ENCODE data around the gene TTC16.
A peak's percentile ranks its signal among the peaks of the same experiment; 100 is the strongest.

Gene TTC16

DNA sequence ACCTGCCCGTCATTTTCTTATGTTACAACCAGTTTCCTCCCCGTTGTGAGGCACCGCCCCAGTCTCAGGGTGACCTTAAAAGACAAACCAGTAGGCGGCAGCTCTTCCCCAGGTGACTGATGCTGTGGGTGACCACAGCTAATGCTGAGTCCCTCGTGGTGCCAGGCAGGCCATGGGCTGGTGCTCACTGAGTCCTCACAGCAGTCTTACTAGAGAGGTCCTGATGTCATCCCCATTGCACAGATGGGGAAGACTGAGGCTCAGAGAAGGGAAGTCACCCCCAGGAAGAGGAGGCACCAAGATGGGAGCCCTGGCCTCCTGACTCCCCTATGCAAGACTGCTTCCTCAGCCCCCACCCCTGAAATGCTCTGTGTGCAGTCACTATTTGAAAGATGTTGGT, 8.1 kb upstream of the TTC16 start:
- Mint-ChIP-seq H3K9me3 (peaks cover 3% of the 10 kb centered on the region), H3K36me3 (ENCODE audit: low read depth) (no peaks in the 10 kb centered on the region), H3K4me3 (no peak overlapping the region), H3K4me1 (ENCODE audit: low read depth) (peaks cover 20% of the 10 kb centered on the region), H3K27ac (no peak overlapping the region), H3K27me3 (ENCODE audit: low read depth) (no peaks in the 10 kb centered on the region)
- peak; percentile 12 for DNase-seq (ENCODE audit: low spot score)

DNA sequence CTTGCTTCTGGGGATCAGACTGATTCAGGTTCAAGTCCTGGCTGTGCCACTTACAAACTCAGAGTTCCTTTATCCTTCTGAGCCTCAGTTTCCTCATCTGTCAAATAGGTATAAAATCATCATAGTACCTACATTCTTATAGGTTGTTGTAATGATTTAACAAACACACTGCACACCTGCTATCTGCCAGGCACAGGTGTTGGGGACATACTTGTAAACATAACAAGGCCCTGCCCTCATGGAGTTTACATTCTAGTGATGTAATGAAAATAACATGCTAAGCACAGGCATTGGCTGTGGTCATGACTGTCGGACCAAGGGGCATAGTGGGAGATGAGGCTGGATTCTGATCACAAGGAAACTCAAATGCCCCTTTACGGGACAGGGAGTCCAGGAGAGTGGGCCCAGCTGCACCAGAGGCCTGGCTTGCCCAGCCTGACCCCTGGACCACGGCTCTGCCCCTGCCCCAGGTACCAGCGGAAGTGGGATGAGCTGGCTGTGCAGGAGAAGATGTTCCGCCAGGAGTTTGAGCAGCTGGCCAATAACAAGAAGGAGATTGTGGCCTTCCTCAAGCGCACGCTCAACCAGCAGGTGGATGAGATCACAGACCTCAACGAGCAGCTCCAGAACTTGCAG, 6.8 kb upstream of the TTC16 start:
- no peak overlapping the region for H3K4me3 Mint-ChIP-seq
- peaks cover 20% of the 10 kb centered on the region for H3K4me1 Mint-ChIP-seq (ENCODE audit: low read depth)
- H3K36me3 Mint-ChIP-seq (ENCODE audit: low read depth) = no peaks in the 10 kb centered on the region
- no peak for DNase-seq (ENCODE audit: low spot score)
- peaks cover 3% of the 10 kb centered on the region for H3K9me3 Mint-ChIP-seq
- H3K27ac Mint-ChIP-seq = no peak overlapping the region
- H3K27me3 Mint-ChIP-seq (ENCODE audit: low read depth) = no peaks in the 10 kb centered on the region

DNA sequence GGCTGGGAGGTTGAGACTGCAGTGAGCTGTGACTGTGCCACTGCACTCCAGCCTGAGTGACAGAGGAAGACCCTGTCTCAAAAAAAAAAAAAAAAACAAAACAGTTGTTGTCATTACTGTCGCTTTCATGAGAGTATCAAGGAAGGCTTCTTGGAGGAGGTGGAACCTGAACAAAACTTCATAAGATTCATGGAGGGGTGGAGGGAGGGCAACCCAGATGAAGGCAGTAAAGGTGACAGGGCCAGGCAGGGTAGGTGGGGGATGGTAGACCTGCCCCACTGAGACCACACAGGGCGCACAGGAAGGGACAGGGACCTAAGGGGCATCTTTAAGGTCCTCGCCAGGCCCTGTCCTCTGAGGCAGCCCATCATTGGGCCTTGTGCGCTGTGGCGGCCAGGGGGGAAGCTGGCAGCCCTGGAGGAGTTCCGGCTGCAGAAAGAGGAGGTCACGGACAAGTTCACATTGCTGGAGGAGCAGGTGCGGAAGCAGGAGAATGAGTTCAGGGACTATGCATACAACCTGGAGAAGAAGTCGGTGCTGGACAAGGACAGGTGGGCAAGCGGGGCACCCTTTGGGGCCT, 5.6 kb upstream of the TTC16 start:
- peak overlapping the region; percentile 34 for H3K27ac Mint-ChIP-seq
- no peaks in the 10 kb centered on the region for H3K27me3 Mint-ChIP-seq (ENCODE audit: low read depth)
- peaks cover 3% of the 10 kb centered on the region for H3K9me3 Mint-ChIP-seq
- no peaks in the 10 kb centered on the region for H3K36me3 Mint-ChIP-seq (ENCODE audit: low read depth)
- H3K4me3 Mint-ChIP-seq = no peak overlapping the region
- DNase-seq (ENCODE audit: low spot score) = no peak
- peaks cover 20% of the 10 kb centered on the region for H3K4me1 Mint-ChIP-seq (ENCODE audit: low read depth)

DNA sequence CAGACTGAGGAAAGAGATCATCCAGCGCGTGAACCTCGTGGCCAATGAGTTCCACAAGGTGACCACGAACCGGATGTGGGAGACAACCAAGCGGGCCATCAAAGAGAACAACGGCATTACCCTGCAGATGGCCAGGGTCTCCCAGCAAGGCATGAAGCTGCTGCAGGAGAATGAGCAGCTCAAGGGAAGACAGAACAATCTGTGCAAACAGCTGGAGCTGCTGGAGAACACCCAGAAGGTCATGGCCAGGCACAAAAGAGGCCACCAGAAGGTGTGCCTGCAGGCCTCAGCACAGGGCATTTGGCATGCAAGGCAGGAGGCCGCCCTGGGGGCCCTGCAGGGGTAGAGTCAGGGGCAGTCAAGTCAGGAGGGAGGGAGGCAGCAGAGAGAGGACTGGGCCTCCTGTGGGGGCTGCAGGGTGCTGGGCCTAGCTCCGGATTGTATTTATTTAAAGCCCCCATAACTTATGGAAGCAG, 4.6 kb upstream of the TTC16 start:
- Mint-ChIP-seq H3K4me1 (ENCODE audit: low read depth) (peaks cover 24% of the 10 kb centered on the region), H3K27ac (no peak overlapping the region), H3K9me3 (peaks cover 3% of the 10 kb centered on the region), H3K27me3 (ENCODE audit: low read depth) (no peaks in the 10 kb centered on the region), H3K4me3 (peak overlapping the region; percentile 40), H3K36me3 (ENCODE audit: low read depth) (no peaks in the 10 kb centered on the region)
- peak; percentile 13 for DNase-seq (ENCODE audit: low spot score)

DNA sequence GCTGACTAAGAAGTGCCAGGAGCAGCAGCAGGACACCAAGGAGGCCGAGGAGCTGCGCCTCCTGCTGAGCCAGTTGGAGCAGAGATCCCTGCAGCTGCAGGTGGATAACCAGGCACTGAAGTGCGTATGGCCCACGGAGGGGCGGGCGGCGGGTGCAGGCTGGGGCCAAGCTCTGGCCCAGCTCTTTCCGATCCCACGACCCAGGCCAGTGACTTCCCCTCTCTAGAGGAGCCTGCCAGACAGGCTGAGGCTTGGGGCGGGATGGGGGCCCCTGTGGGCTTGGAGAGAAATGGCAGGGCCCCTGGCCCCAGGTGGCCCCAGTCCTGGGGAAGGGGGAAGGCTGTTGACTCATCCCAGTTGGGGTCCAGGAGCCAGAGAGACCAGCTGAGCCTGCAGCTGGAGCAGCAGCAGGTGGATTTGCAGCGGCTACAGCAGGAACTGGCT, 4.0 kb upstream of the TTC16 start:
- DNase-seq (ENCODE audit: low spot score) = no peak
- H3K9me3 Mint-ChIP-seq = peaks cover 3% of the 10 kb centered on the region
- peaks cover 25% of the 10 kb centered on the region for H3K4me1 Mint-ChIP-seq (ENCODE audit: low read depth)
- no peak overlapping the region for H3K27ac Mint-ChIP-seq
- no peak overlapping the region for H3K4me3 Mint-ChIP-seq
- H3K36me3 Mint-ChIP-seq (ENCODE audit: low read depth) = no peaks in the 10 kb centered on the region
- H3K27me3 Mint-ChIP-seq (ENCODE audit: low read depth) = no peaks in the 10 kb centered on the region

DNA sequence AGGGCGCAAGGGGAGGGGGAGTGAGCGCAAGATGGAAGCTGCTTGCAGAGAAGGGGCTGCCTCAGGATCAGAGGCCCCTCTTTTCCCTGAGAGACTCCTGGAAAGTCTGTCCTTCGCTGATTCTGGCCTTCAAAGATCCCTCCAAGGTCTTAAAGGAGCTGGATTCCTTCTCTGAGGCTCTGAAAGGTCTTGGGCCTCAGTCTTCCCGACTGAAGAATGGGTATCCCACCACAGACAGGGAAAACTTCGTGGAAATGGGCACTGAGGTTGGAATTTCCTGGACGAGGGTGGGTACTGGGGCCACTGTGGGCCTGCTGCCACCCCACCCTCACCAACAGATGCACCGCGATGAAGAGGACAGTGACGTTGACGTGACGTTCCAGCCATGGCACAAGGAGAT, 3.5 kb upstream of the TTC16 start:
- Mint-ChIP-seq H3K27me3 (ENCODE audit: low read depth) (no peaks in the 10 kb centered on the region), H3K9me3 (peaks cover 3% of the 10 kb centered on the region), H3K36me3 (ENCODE audit: low read depth) (no peaks in the 10 kb centered on the region), H3K4me1 (ENCODE audit: low read depth) (peaks cover 25% of the 10 kb centered on the region), H3K27ac (no peak overlapping the region), H3K4me3 (no peak overlapping the region)
- DNase-seq (ENCODE audit: low spot score) = no peak

DNA sequence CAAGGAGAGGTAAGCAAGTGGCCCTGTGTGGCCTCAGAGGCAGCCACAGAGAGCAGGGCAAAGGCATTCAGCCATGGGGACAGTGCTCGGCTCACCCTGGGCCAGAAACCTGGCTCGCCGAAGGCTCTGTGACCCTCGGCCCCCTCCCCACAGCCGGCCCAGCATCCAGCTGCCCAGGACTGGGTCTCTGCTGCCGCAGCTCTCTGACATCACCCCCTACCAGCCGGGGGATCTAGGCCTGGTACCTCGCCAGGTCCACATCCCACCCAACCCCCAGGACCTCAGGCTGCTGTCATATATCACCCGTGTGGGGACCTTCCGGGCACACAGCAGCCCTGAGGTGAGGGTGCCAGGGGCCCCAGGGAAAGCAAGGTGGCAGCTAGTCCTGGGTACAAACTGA, 3.0 kb upstream of the TTC16 start:
- Mint-ChIP-seq H3K4me1 (ENCODE audit: low read depth) (peaks cover 21% of the 10 kb centered on the region), H3K36me3 (ENCODE audit: low read depth) (no peaks in the 10 kb centered on the region), H3K27ac (no peak overlapping the region), H3K4me3 (no peak overlapping the region), H3K9me3 (peaks cover 3% of the 10 kb centered on the region), H3K27me3 (ENCODE audit: low read depth) (no peaks in the 10 kb centered on the region)
- no peak for DNase-seq (ENCODE audit: low spot score)

DNA sequence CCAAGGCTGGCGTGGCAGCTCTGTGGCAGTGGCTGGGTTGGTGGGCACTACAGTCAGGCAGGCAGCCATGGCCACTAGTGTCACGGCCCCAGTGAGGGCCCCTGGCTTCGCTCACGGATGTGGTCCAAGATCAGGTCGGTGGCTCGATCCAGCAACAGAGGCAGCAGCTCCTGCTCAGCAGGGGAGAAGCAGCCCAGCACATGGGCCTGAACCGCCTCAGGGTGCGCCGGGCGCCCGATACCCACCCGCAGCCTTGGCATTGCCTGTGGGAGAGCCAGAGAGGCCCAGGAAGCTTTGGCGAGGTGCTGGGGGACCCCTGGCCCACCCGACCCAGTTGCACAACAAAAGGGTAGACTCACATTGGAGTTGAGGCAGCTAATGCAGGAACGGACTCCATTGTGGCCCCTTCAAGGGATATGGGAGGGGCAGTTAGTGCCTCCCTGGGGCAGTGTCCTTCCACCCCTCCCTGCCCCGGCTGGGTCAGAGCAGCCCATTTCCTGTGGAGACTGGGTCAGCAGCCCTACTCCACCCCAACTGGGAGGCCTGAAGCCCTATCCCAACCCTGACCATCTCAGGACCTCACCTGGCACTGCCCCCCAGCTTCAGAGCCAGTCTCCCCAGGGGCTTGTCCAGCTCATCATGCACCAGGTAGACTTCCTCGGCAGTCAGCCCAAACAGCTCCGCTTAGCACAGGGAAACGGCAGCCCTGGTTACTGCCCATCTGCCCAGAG, 1.7 kb upstream of the TTC16 start:
- no peak for DNase-seq (ENCODE audit: low spot score)
- Mint-ChIP-seq H3K27me3 (ENCODE audit: low read depth) (no peaks in the 10 kb centered on the region), H3K4me3 (peak overlapping the region; percentile 73), H3K4me1 (ENCODE audit: low read depth) (peaks cover 21% of the 10 kb centered on the region), H3K27ac (no peak overlapping the region), H3K36me3 (ENCODE audit: low read depth) (no peaks in the 10 kb centered on the region), H3K9me3 (no peaks in the 10 kb centered on the region)

DNA sequence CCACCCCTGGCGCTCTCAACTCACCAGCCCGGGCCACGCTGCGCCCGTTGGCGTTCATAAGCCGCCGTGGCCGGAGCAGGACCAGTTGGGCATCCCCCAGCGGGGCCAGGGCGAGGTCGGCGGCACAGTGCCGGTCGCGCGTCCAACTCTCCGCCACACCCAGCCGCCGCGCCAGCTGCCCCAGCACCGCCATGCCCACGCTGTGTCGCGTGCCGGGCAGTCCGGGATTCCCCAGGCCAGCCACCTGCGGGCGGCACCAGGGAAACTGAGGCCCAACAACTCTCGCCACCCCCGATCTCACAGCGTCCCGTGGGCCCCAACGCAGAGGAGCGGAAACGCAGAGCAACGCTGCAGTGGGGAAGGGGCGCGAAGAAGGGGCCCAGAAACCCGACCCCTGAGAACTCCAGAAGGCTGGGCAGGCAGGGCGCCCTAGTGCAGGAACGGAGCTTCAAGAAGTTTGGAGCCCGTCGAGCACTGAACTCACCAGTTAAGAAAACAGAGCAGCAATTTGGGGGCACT, 869 bp upstream of the TTC16 start:
- H3K27me3 Mint-ChIP-seq (ENCODE audit: low read depth) = no peaks in the 10 kb centered on the region

DNA sequence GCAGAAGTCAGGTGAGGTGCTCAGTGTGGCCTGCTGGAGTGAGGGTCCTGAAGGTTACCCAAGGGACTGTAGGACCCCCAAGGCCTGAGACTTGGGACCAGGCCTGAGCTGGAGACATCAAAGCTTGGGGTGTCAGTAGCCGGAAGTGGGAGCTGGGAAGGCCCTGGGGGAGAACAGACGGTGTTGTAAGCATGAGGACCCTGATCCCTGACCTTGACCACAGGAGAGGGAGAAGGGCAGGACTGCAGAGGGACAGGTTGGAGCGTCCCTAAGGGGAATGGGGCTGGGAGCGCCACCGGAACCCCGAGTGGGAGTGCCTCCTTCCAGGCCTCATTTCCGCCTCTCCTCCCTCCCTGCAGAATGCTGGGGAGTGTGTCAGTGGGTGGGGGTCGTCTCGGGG, 533 bp downstream of the TTC16 start:
- peak overlapping the region; percentile 97 for H3K4me3 Mint-ChIP-seq

More for the DNA sequence above, 869 bp upstream of the TTC16 start:
- DNase-seq (ENCODE audit: low spot score) = peak; percentile 23
- Mint-ChIP-seq H3K27ac (peak overlapping the region; percentile 98), H3K9me3 (no peaks in the 10 kb centered on the region), H3K4me3 (peak overlapping the region; percentile 97), H3K4me1 (ENCODE audit: low read depth) (peaks cover 28% of the 10 kb centered on the region), H3K36me3 (ENCODE audit: low read depth) (no peaks in the 10 kb centered on the region)

DNA sequence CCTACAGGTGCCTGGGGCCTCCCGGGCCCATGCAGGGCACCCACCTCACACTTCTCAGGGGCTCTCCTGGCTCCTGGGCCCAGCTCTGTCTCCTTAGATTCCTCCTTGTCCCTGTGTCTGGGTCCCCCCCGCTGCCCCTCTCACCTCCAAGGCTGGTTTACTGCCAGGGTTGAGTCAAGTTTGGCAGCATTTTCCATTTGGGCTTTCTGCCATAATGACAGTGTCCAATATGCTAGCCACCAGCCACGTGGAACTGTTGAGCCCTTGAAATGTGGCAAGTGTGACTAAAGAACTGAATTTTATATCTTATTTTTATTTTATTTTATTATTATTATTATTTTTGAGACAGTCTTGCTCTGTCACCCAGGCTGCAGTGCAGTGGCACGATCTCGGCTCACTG, 1.9 kb downstream of the TTC16 start:
- peaks cover 18% of the 10 kb centered on the region for H3K4me1 Mint-ChIP-seq (ENCODE audit: low read depth)
- H3K36me3 Mint-ChIP-seq (ENCODE audit: low read depth) = no peaks in the 10 kb centered on the region
- H3K27me3 Mint-ChIP-seq (ENCODE audit: low read depth) = no peaks in the 10 kb centered on the region
- no peaks in the 10 kb centered on the region for H3K9me3 Mint-ChIP-seq
- no peak for DNase-seq (ENCODE audit: low spot score)
- H3K4me3 Mint-ChIP-seq = no peak overlapping the region
- no peak overlapping the region for H3K27ac Mint-ChIP-seq

More for the DNA sequence above, 533 bp downstream of the TTC16 start:
- Mint-ChIP-seq H3K4me1 (ENCODE audit: low read depth) (peaks cover 21% of the 10 kb centered on the region), H3K27ac (peak overlapping the region; percentile 98), H3K27me3 (ENCODE audit: low read depth) (no peaks in the 10 kb centered on the region), H3K36me3 (ENCODE audit: low read depth) (no peaks in the 10 kb centered on the region), H3K9me3 (no peaks in the 10 kb centered on the region)
- DNase-seq (ENCODE audit: low spot score) = no peak

DNA sequence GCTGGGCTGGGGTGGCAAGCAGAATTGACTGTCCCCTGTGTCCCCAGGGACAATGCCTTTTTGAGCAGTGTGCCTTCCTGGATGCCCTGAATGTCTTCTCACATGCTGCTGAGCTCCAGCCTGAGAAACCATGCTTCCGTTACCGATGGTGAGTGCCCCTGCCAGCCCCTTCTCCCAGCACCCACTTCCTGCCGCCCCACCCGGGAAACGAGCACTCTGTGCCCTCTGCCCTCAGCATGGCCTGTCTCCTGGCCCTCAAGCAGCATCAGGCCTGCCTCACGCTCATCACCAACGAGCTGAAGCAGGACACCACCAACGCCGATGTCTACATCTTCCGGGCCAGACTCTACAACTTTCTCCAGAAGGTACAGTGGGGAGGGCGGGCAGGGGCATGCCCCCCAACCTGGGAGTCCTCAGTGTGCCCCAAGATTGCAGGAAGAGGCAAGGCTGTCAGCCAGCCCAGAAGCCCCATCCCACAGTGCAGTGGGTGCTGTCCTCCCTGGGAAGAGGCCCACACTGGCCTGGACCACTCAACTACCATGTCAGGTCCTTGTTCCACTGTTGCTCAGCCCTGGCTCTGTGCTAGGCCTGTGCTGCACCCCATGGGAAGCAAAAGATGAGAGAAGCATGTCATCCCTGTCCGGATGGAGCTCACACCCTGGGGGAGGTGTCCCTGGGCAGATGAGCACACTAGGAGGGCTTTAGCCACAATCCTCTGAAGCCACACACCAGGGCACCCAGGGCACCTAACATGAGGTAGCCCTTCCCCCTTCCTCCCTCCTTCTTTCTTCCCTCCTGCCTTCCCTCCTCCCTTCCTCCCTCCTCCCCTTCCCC, 4.4 kb downstream of the TTC16 start:
- H3K9me3 Mint-ChIP-seq = no peaks in the 10 kb centered on the region
- peak overlapping the region; percentile 69 for H3K27ac Mint-ChIP-seq
- DNase-seq (ENCODE audit: low spot score) = no peak
- H3K36me3 Mint-ChIP-seq (ENCODE audit: low read depth) = no peaks in the 10 kb centered on the region
- H3K27me3 Mint-ChIP-seq (ENCODE audit: low read depth) = no peaks in the 10 kb centered on the region
- H3K4me3 Mint-ChIP-seq = peak overlapping the region; percentile 13
- H3K4me1 Mint-ChIP-seq (ENCODE audit: low read depth) = peaks cover 18% of the 10 kb centered on the region

DNA sequence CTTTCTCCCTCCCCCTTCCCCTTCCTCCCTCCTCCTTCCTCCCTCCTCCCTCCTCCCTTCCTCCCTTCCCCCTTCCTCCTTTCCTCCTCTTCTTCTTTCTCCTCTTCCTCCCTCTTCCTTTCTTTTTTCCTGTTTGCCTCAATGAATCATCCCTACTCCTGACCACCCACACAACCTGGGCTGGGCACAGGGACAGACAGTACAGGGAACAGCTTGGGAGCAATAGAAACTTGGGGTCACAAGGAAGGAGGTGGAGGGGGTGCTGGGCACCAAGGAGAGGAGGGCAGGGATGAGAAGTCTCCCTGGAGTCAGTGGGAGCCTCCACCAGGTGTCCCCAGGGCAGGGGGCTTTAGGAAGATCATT, 5.0 kb downstream of the TTC16 start:
- Mint-ChIP-seq H3K27me3 (ENCODE audit: low read depth) (no peaks in the 10 kb centered on the region), H3K9me3 (no peaks in the 10 kb centered on the region), H3K4me1 (ENCODE audit: low read depth) (peaks cover 17% of the 10 kb centered on the region), H3K4me3 (no peak overlapping the region), H3K27ac (peak overlapping the region; percentile 62), H3K36me3 (ENCODE audit: low read depth) (no peaks in the 10 kb centered on the region)
- DNase-seq (ENCODE audit: low spot score) = no peak

All from T-helper 2 cell treated with Interferon-gamma antibody and Interleukin-4, amounts not matched to agents 5 μg/mL and 100 μg/mL, for 36 hours (primary cell).